CD4-positive, CD25-positive, alpha-beta regulatory T cell (primary cell): ENCODE results near the gene SPDYE4. TPM values are rescaled to one million over a fixed set of nuclear protein-coding genes. Genes with fewer than 3 reads are reported as not detected.

Experiments
- ATAC-seq, 2 donors: fragments of 150-1000 bp; cut with Tn5 transposase; one replicate each; pipeline ENCODE4 v1.10.0; 2021; ENCODE audit warnings: low read depth in 2 of 2, moderate number of reproducible peaks in 2 of 2, moderate library complexity in 1 of 2
- DNase-seq, 3 donors: peaks; one replicate each; pipeline versions ENCODE4 v3.0.0 to v3.0.0-alpha.2; 2012 to 2022; ENCODE audit warnings: mixed read lengths in 1 of 3
- H3K27ac ChIP-seq: one replicate; pipeline ENCODE4 v1.7.0; 2013; ENCODE audit warnings: mild to moderate bottlenecking, low read length; ENCODE audit not compliant: insufficient read depth, poor library complexity, severe bottlenecking
- H3K27me3 ChIP-seq: one replicate; pipeline ENCODE4 v1.7.0; 2013; ENCODE audit warnings: low read length; ENCODE audit not compliant: control insufficient read depth, insufficient read depth
- H3K36me3 ChIP-seq: one replicate; pipeline ENCODE4 v1.7.0; 2013; ENCODE audit warnings: mild to moderate bottlenecking, low read length, moderate library complexity; ENCODE audit not compliant: control insufficient read depth, insufficient read depth
- H3K4me1 ChIP-seq: 2 replicates; pipeline ENCODE4 v1.7.0; 2013; ENCODE audit warnings: mild to moderate bottlenecking, low read length; ENCODE audit not compliant: insufficient read depth, control insufficient read depth, poor library complexity, severe bottlenecking
- H3K4me3 ChIP-seq: one replicate; pipeline ENCODE4 v1.7.0; 2013; ENCODE audit warnings: low read depth, mild to moderate bottlenecking, low read length, moderate library complexity
- H3K9me3 ChIP-seq, 2 experiments: 1 replicate in 1 of 2; 2 replicates in 1 of 2; pipeline ENCODE4 v1.7.0; 2013; ENCODE audit warnings: low read length in 2 of 2, mild to moderate bottlenecking in 1 of 2, moderate library complexity in 1 of 2; ENCODE audit not compliant: control insufficient read depth in 2 of 2
- H3K27ac Mint-ChIP-seq, 3 donors: one replicate each; pipeline ENCODE4 v1.8.0; 2020 to 2022; ENCODE audit warnings: mild to moderate bottlenecking in 3 of 3, mixed read lengths in 3 of 3, moderate library complexity in 2 of 3
- H3K27me3 Mint-ChIP-seq: one replicate; pipeline ENCODE4 v1.8.0; 2022; ENCODE audit warnings: mild to moderate bottlenecking, mixed read lengths
- H3K36me3 Mint-ChIP-seq: one replicate; pipeline ENCODE4 v1.8.0; 2020; ENCODE audit warnings: mixed read lengths
- H3K4me1 Mint-ChIP-seq, 4 donors: one replicate each; pipeline ENCODE4 v1.8.0; 2020 to 2022; ENCODE audit warnings: mixed read lengths in 4 of 4, mild to moderate bottlenecking in 1 of 4
- H3K4me3 Mint-ChIP-seq, 4 donors: one replicate each; pipeline ENCODE4 v1.8.0; 2020 to 2022; ENCODE audit warnings: mild to moderate bottlenecking in 4 of 4, mixed read lengths in 4 of 4, moderate library complexity in 3 of 4
- H3K9me3 Mint-ChIP-seq, 7 donors: one replicate each; pipeline ENCODE4 v1.8.0; 2020 to 2022; ENCODE audit warnings: mixed read lengths in 7 of 7, mild to moderate bottlenecking in 3 of 7, moderate library complexity in 2 of 7
- polyA plus RNA-seq, 4 donors: library from polyadenylated mRNA; unstranded; fragments of 300-500 nt; fragmentation: Illumina TruSeq; gene quantifications; one replicate each; pipeline ENCODE4 v1.2.3, GENCODE V29; 2021
- total RNA-seq: library from RNA; stranded (reverse); gene quantifications from one replicate; pipeline ENCODE4 v1.2.3, GENCODE V29; 2022

The SPDYE4 gene
- total and polyA plus RNA-seq, 5 donors from 2014 or later, result not detected

- Mint-ChIP-seq H3K9me3 (peaks cover 0 to 14% (median 2%) of the 10 kb centered on the region in 7 donors), H3K36me3 (no peaks in the 10 kb centered on the region), H3K27me3 (peaks cover 49% of the 10 kb centered on the region), H3K27ac (no peak overlapping the region), H3K4me3 (no peak overlapping the region), H3K4me1 (no peaks in the 10 kb centered on the region)
- DNase-seq (no peak), ATAC-seq (no peak)
- Histone ChIP-seq H3K27ac (no peak overlapping the region), H3K27me3 (peaks cover 24% of the 10 kb centered on the region), H3K36me3 (no peaks in the 10 kb centered on the region), H3K4me3 (no peak overlapping the region), H3K4me1 (no peaks in the 10 kb centered on the region), H3K9me3 (peaks cover 0 to 7% of the 10 kb centered on the region in 2 experiments)
Measured at GRCh38 chr17:8776881-8777280, 18.5 kb upstream of the SPDYE4 start.

GRCh38 chr17:8776248-8776647 lies 17.9 kb upstream of the SPDYE4 start:
- no peak overlapping the region for H3K27ac Mint-ChIP-seq
- Histone ChIP-seq H3K36me3 (no peaks in the 10 kb centered on the region), H3K27me3 (peaks cover 24% of the 10 kb centered on the region), H3K27ac (no peak overlapping the region), H3K4me3 (no peak overlapping the region), H3K4me1 (no peaks in the 10 kb centered on the region), H3K9me3 (peaks cover 0 to 7% of the 10 kb centered on the region in 2 experiments)
- no peaks in the 10 kb centered on the region for H3K36me3 Mint-ChIP-seq
- H3K9me3 Mint-ChIP-seq, result peaks cover 0 to 14% (median 2%) of the 10 kb centered on the region in 7 donors
- DNase-seq, result no peak
- no peak overlapping the region for H3K4me3 Mint-ChIP-seq
- peaks cover 45% of the 10 kb centered on the region for H3K27me3 Mint-ChIP-seq
- ATAC-seq, result no peak
- no peaks in the 10 kb centered on the region for H3K4me1 Mint-ChIP-seq

- H3K27me3 ChIP-seq, result no peaks in the 10 kb centered on the region
- Mint-ChIP-seq H3K36me3 (no peaks in the 10 kb centered on the region), H3K9me3 (peaks cover 0 to 5% (median 0%) of the 10 kb centered on the region in 7 donors), H3K4me3 (no peak overlapping the region), H3K4me1 (no peaks in the 10 kb centered on the region), H3K27me3 (peaks cover 22% of the 10 kb centered on the region), H3K27ac (no peak overlapping the region)
- no peak overlapping the region for H3K27ac ChIP-seq
- no peaks in the 10 kb centered on the region for H3K9me3 ChIP-seq
- H3K4me1 ChIP-seq, result no peaks in the 10 kb centered on the region
- ATAC-seq (no peak), DNase-seq (no peak)
- no peak overlapping the region for H3K4me3 ChIP-seq
- H3K36me3 ChIP-seq, result no peaks in the 10 kb centered on the region
Measured at GRCh38 chr17:8766731-8767130, 8.4 kb upstream of the SPDYE4 start.

GRCh38 chr17:8762012-8762411 lies 3.7 kb upstream of the SPDYE4 start:
- Mint-ChIP-seq H3K4me1 (no peaks in the 10 kb centered on the region), H3K4me3 (no peak overlapping the region), H3K27me3 (peaks cover 10% of the 10 kb centered on the region), H3K9me3 (peaks cover 0 to 2% (median 0%) of the 10 kb centered on the region in 7 donors), H3K27ac (no peak overlapping the region), H3K36me3 (no peaks in the 10 kb centered on the region)
- Histone ChIP-seq H3K4me3 (no peak overlapping the region), H3K27me3 (peaks cover 2% of the 10 kb centered on the region), H3K36me3 (no peaks in the 10 kb centered on the region), H3K4me1 (no peaks in the 10 kb centered on the region), H3K9me3 (no peaks in the 10 kb centered on the region), H3K27ac (no peak overlapping the region)
- no peak for DNase-seq
- no peak for ATAC-seq

GRCh38 chr17:8757189-8757588 lies 1.2 kb downstream of the SPDYE4 start:
- Mint-ChIP-seq H3K27ac (no peak overlapping the region), H3K36me3 (peaks cover 3% of the 10 kb centered on the region), H3K27me3 (peaks cover 14% of the 10 kb centered on the region), H3K4me1 (no peaks in the 10 kb centered on the region), H3K4me3 (no peak overlapping the region), H3K9me3 (peaks cover 0 to 1% (median 0%) of the 10 kb centered on the region in 7 donors)
- Histone ChIP-seq H3K4me1 (no peaks in the 10 kb centered on the region), H3K4me3 (no peak overlapping the region), H3K27me3 (peaks cover 5% of the 10 kb centered on the region), H3K9me3 (no peaks in the 10 kb centered on the region), H3K36me3 (no peaks in the 10 kb centered on the region), H3K27ac (no peak overlapping the region)
- no peak for DNase-seq
- ATAC-seq, result no peak

- peaks cover 16% of the 10 kb centered on the region for H3K27me3 Mint-ChIP-seq
- Histone ChIP-seq H3K4me3 (no peak overlapping the region), H3K27me3 (peaks cover 5% of the 10 kb centered on the region), H3K4me1 (no peaks in the 10 kb centered on the region), H3K27ac (no peak overlapping the region), H3K36me3 (no peaks in the 10 kb centered on the region), H3K9me3 (no peaks in the 10 kb centered on the region)
- H3K27ac Mint-ChIP-seq, result no peak overlapping the region
- peaks cover 0 to 1% (median 0%) of the 10 kb centered on the region in 7 donors for H3K9me3 Mint-ChIP-seq
- DNase-seq (no peak), ATAC-seq (no peak)
- H3K4me1 Mint-ChIP-seq, result no peaks in the 10 kb centered on the region
- peaks cover 3% of the 10 kb centered on the region for H3K36me3 Mint-ChIP-seq
- H3K4me3 Mint-ChIP-seq, result no peak overlapping the region
Measured at GRCh38 chr17:8755590-8756255, 2.6 kb downstream of the SPDYE4 start.

GRCh38 chr17:8754890-8755289 lies 3.5 kb downstream of the SPDYE4 start:
- Mint-ChIP-seq H3K9me3 (peaks cover 0 to 1% (median 0%) of the 10 kb centered on the region in 7 donors), H3K36me3 (peaks cover 3% of the 10 kb centered on the region), H3K27me3 (peaks cover 14% of the 10 kb centered on the region), H3K27ac (no peak overlapping the region), H3K4me1 (no peaks in the 10 kb centered on the region), H3K4me3 (no peak overlapping the region)
- Histone ChIP-seq H3K4me3 (no peak overlapping the region), H3K9me3 (no peaks in the 10 kb centered on the region), H3K27me3 (peaks cover 3% of the 10 kb centered on the region), H3K36me3 (no peaks in the 10 kb centered on the region), H3K27ac (no peak overlapping the region), H3K4me1 (no peaks in the 10 kb centered on the region)
- ATAC-seq (no peak), DNase-seq (no peak)

- H3K27me3 ChIP-seq, result peaks cover 3% of the 10 kb centered on the region
- peak in 1 of 3 donors; percentile 29 for DNase-seq
- H3K9me3 Mint-ChIP-seq, result peaks cover 0 to 1% (median 0%) of the 10 kb centered on the region in 7 donors
- no peak overlapping the region for H3K27ac Mint-ChIP-seq
- H3K36me3 Mint-ChIP-seq, result peaks cover 3% of the 10 kb centered on the region
- no peaks in the 10 kb centered on the region for H3K9me3 ChIP-seq
- no peak overlapping the region for H3K4me3 ChIP-seq
- H3K4me1 Mint-ChIP-seq, result no peaks in the 10 kb centered on the region
- no peaks in the 10 kb centered on the region for H3K4me1 ChIP-seq
- H3K27ac ChIP-seq, result no peak overlapping the region
- no peak for ATAC-seq
- peaks cover 10% of the 10 kb centered on the region for H3K27me3 Mint-ChIP-seq
- H3K36me3 ChIP-seq, result no peaks in the 10 kb centered on the region
- no peak overlapping the region for H3K4me3 Mint-ChIP-seq
Measured at GRCh38 chr17:8753976-8754440, 4.3 kb downstream of the SPDYE4 start.
